HG03457 (cell line): ENCODE measurements around the gene FOXR2.

Experiments used
- ATAC-seq: cut with Tn5 transposase; IDR thresholded peaks from one replicate; pipeline ENCODE4 v1.9.1; 2021; ENCODE audit warnings: moderate number of reproducible peaks; ENCODE audit not compliant: unreplicated experiment

FOXR2 gene, protein sequence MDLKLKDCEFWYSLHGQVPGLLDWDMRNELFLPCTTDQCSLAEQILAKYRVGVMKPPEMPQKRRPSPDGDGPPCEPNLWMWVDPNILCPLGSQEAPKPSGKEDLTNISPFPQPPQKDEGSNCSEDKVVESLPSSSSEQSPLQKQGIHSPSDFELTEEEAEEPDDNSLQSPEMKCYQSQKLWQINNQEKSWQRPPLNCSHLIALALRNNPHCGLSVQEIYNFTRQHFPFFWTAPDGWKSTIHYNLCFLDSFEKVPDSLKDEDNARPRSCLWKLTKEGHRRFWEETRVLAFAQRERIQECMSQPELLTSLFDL

DNA sequence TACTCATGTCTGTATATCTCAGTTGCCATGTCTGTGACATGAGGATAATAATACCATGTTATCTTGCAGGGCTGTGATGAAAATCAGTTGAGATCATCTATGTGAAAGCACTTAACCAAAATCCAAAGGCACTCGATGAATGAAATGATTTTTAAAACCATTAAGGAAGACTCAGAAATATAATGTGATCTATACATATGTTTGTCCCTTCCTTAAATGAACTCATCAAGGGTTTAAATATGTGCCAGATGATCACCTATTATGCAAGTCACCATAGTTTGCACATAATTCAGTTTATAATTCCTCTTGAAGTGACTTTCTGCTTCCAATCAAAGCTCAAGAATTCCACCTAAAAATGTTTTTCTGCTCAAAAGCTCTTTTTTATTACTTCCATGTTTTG lies at the start of gene FOXR2:
TSS of gene FOXR2 (plus strand) at position 301 of the 400 bp plus-strand sequence. CDS start 312 bp downstream, outside the sequence.
- ATAC-seq, result no peak

DNA sequence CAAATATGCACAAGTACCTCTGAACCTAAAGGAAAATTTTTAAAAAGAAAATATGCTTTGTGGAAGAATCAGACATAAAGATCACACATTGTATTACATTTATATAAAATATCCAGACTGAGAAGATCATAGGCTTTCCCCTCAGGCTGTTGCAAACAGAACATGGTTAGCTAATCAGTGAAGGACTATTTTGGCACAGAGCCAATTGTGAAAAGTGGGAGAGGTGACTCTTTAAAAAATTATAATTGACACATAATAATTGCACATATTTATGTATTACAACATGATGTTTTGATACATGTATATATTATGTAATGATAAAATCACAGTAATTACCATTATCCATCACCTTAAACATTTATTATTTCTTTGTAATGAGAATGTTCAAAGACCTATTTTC lies 44.1 kb upstream of the FOXR2 start:
- ATAC-seq, result no peak

DNA sequence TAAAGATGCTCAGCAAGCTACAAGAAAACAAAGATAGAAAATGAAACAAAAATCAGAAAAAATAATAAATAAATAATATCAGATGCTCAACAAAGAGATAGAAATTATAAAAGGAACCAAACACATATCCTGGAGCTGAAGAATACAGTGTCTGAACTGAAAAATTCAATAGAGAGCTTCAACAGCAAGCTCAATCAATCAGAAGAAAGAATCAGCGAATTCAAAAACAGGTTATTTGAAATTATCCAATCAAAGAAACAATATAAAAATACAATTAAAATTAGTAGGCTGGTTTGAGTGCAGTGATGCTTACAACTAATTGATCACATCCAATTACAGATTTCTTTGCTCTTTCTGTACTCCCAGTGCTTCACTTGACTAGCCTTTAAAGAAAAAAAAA lies 40.8 kb upstream of the FOXR2 start:
- no peak for ATAC-seq

DNA sequence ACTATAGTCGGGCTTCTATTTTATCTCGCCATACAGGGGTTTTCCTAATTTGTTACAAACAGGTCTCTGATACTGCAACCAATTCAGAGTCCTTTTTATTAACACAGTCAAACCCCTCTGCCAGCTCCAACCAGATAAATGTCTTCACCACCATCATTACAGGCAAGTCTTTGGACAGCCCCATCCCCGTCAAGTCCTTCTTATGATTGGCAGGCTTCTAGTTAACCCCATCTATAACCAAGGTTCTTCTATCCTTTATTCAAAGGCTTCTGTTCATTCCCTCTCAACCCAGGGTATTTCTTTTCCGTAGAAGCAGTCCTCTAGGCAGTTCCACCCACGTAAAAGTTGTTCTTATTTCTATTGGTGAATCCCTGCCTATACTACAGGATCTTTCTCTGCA lies 29.9 kb upstream of the FOXR2 start:
- no peak for ATAC-seq

DNA sequence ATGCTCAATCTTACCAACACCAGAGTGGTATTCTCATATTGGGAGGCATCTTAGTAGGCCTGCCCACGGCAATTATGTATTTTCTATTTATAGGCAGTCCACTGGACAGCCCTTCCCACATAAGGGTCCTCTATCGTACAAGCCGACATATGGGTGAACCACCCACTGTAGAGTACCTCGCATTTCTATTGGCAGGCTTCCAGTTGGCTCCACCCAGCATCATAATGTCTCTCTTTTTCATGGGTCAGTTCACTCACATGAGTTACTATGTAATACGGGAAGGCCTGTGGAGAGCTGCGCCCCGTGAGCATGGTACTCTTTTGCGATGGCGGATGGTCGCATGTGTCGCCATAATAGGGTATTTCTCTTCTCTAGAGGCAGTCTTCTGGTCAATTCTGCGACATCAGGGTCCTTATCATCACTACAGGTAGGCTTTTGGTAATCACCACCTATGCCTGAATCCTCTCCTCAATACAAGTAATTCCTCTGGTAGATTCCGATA lies 29.4 kb upstream of the FOXR2 start:
- no peak for ATAC-seq

DNA sequence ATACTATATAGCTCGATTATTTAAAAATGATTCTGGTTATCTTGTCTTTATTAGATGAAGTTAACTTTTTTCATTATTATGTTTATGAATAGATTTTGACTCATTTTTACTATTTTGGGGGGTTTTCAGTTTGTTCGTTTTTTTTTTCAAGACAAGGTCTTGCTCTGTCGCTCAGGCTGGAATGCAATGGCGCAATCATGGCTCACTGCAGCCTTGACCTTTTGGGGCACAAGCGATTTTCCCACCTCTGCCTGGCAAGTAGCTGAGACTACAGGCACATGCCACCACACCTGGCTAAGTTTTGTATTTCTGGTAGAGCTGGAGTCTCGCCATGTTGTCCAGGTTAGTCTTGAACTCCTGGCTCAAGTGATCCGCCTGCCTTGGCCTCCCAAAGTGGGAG lies 24.9 kb upstream of the FOXR2 start:
- no peak for ATAC-seq

DNA sequence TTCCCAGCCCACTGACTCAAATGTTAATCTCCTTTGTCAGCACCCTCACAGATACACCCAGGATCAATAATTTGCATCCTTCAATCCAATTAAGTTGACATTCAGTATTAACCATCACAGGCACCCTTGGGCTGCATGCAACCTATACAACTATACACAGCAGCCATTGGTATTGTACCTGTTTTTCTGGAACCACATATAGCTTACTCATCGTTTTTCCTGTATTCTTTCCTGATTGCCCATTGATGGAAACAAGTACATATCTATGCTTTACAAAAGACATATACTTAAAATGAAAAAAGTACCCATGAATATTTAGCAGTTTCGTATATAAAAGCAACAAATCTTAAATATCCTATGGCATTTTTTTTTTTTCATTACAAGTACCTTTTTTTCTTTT lies 3.7 kb upstream of the FOXR2 start:
- ATAC-seq, result no peak

DNA sequence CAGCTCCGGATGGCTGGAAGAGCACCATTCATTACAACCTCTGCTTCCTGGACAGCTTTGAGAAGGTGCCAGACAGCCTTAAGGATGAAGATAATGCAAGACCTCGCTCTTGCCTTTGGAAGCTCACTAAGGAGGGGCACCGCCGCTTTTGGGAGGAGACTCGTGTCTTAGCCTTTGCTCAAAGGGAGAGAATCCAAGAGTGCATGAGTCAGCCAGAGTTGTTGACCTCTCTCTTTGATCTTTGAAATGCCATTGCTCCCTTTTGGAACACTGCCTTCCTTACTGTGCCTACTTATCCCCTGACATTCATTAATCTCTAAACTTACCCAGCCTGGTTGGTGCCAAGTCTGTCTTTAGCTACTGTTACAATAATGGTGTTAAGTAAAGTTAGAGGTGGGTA lies 1.2 kb downstream of the FOXR2 start:
- ATAC-seq, result no peak

DNA sequence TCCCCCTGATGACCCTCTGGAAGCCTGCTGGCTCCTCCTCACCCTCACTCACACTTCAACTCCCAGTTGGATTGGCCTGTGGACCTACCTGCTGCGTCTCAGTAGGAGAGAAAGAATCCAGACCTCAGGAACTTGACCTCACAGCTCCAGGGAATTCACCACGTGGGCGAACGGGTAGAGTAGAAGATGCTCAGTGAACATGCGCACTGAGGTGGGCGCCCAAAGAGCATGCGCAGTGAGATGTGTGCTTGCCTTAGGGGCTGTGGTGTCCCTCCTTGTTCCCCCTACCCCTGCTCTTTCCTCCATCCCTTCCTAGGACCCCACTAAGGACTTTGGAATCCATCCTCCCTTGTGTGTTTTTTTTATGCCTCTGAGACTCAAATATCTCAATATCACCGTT lies 12.9 kb downstream of the FOXR2 start:
- ATAC-seq, result no peak

DNA sequence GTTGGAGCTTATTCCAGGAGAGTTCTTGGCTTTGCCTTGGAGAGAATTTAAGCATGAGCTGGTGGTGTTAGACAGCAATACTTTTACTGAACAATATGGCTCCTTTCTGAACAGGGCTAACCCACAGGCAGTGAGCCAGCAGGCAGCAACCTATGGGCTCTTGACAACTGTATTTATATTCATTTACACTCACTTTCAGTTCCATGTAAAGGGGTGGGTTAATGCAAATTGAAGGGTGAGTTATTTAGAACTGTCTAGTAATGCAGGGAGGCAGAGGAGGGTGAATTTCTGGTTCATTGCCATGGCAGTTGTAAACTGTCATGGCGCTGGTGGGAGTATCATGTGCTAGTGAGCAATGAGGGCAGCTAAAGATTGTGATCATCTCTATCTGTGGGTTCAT lies 15.7 kb downstream of the FOXR2 start:
- ATAC-seq, result peak; percentile 67

DNA sequence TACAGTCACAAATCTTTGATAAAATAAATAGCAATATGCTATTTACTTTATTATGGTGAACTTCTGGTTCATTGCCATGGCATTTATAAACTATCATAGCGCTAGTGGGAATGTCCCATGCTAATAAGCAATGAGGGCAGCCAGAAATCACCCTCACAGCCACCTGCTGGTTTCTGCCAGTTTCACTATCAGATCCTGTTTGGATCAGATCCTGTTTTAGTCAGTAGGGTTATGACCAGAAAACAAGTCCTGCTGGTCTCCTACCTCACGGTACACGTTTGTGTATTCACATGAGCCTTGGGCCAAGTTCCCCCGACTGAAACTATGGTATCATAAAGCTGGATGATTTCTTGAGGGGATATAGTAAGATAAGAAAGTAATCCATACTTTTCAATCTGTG lies 17.7 kb downstream of the FOXR2 start:
- peak; percentile 83 for ATAC-seq

DNA sequence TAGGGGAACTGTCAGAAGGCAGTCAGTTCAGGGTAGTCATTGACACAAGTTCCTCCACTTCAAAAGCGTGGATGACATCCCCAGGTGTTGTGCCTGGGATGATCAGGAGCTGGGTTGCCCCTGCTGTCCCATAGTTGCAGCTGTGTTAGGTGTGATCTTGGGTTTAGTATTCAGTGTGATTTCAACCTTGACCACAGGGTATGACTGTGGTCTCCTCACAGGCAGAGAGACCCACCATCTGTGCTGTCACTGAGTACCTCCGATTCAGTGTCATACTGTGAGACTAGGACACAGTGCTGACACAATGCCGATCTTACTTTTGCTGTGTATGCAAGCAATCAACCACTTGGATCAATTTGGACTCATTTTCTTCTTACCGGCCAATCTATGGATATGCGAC lies 25.2 kb downstream of the FOXR2 start:
- no peak for ATAC-seq

DNA sequence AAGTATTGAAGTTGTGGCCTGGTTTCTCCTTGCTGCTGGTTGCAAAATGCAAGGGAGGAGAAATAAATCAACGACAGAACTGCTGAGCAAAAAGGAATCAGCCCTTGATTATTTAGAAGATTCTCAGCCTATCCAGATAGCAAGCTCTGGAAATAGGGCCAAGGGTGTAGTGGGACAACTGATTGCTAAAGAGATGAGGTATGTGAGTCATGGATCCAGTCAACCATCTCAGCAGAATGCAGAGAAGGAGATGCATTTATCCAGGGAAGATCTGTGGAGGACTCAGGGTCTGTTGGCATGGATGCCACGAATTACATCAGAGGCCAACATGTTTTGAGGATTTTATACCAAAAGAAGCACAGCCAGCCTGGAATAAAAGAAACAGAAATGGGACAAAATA lies 36.7 kb downstream of the FOXR2 start:
- no peak for ATAC-seq

DNA sequence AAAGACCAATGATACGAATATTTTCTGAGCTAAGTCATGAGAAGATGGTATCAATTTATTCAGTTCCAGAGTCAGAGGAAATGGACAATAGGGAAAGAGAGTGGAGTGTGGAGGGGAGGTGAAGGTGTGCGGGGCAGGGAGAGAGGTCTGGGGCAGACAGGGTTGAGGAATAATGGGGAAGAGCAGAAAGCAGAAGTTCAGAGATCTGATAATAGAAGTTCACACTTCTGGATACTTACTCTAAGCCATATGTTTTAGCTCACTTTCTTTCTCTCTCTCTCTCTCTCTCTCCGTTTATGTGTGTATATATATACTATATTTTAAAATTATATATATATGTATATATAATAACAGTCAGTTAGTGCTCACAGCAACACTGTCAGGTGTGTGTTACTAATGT lies 40.4 kb downstream of the FOXR2 start:
- ATAC-seq, result no peak

DNA sequence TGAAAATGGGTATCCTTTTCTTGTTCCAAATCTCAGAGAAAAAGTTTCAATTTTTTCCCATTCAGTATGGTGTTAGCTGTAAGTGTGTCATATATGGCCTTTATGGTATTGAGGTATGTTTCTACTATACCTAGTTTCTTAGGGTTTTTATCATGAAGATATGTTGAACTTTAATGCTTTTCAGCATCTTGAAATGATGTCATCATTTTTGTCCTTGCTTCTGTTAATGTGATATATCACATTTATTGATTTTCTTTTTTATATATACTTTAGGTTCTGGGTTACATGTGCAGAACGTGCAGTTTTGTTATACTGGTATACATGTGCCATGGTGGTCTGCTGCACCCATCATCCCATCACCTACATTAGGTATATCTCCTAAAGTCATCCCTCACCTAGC lies 44.9 kb downstream of the FOXR2 start:
- no peak for ATAC-seq
